ENCODE data around the gene SAMM50. TPM values are rescaled to one million over a fixed set of nuclear protein-coding genes. Genes with fewer than 3 reads are reported as not detected.

SAMM50 gene
- total and polyA plus RNA-seq, 12 donors = 15.3 to 90.6 (median 72.6) TPM

DNA sequence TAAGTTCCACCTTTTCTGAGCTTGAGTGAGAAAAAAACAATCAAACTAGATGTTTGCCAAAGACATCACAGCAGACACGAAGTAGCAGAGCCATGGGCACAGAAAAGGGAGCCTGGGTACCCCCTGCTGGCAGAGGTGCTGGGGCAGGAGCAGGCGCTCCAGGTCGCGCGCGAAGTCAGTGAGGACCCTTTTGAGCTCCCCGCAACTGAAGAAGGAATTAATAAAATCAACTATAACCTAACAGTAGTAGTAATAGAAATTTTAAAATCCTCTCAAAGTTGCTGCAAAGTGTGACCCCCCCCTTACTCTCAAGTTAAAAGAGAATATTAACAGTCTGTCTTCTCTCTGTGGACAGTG is 48.8 kb downstream of the SAMM50 start:
- 87 to 90% methylated on average over 7 of the region's 7 CpGs for WGBS, 2 donors
- peak in 2 of 9 donors; percentile 3 to 6 for TF ChIP-seq CTCF (IDR thresholded peaks at IDR 0.05)
- Histone ChIP-seq H3K4me3 (no peak overlapping the region), H3K9me3 (peaks cover 0 to 5% (median 0%) of the 10 kb centered on the region in 11 donors), H3K27me3 (no peaks in the 10 kb centered on the region), H3K27ac (no peak overlapping the region), H3K36me3 (peaks cover 0 to 17% (median 0%) of the 10 kb centered on the region in 9 donors), H3K4me1 (peaks cover 0 to 25% (median 12%) of the 10 kb centered on the region in 9 donors)
- no peak for ATAC-seq
- DNase-seq = no peak
- intact Hi-C loops (cut with DNase I) = no loop called here

- Histone ChIP-seq H3K9me3 (peaks cover 0 to 5% (median 0%) of the 10 kb centered on the region in 11 donors), H3K27ac (no peak overlapping the region), H3K27me3 (no peaks in the 10 kb centered on the region), H3K36me3 (peaks cover 0 to 4% (median 0%) of the 10 kb centered on the region in 9 donors), H3K4me3 (no peak overlapping the region), H3K4me1 (peaks cover 0 to 20% (median 9%) of the 10 kb centered on the region in 9 donors)
- WGBS, 2 donors = 94 to 96% methylated on average over 4 of the region's 4 CpGs
- no peak for DNase-seq
- intact Hi-C loops (cut with DNase I) = no loop called here
- ATAC-seq = no peak
- TF ChIP-seq CTCF (IDR thresholded peaks at IDR 0.05) = no peak
These were observed 50.3 kb downstream of the SAMM50 start for GRCh38 chr22:44005524-44005923.

DNA sequence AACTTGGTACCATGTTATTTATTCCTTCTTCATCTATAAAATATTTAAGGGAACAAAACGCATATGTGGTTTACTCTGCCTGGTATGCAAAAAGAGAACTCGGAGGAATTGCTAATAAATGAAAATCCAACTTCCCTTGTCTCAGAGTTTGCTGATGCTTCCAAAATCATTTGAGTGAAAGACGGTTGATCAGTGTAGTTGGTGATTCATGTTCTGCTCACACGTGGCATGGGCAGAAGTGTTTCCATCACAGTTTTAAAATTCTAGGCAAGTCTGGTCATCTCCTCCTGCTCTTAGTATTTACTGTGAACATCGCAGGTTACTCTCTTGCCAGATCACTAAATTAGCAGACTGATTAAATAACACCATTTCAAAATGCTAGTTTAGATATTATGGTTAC is 56.9 kb downstream of the SAMM50 start:
- WGBS, 2 donors = 77 to 84% methylated on average over 5 of the region's 5 CpGs
- no peak for TF ChIP-seq CTCF (IDR thresholded peaks at IDR 0.05)
- Histone ChIP-seq H3K27ac (peak overlapping the region in 2 of 10 donors; percentile 26 to 72), H3K36me3 (no peaks in the 10 kb centered on the region), H3K4me3 (no peak overlapping the region), H3K27me3 (no peaks in the 10 kb centered on the region), H3K4me1 (peaks cover 0 to 11% (median 0%) of the 10 kb centered on the region in 9 donors), H3K9me3 (no peaks in the 10 kb centered on the region)
- DNase-seq (no peak), ATAC-seq (peak in 4 of 8 donors; percentile 14 to 55 (median 52))
- intact Hi-C loops (cut with DNase I) = loop anchor here in 1 of 10 donors (10.0 kb wide), 1 partner anchor 473 kb away; no protein-coding TSS in a partner anchor

DNA sequence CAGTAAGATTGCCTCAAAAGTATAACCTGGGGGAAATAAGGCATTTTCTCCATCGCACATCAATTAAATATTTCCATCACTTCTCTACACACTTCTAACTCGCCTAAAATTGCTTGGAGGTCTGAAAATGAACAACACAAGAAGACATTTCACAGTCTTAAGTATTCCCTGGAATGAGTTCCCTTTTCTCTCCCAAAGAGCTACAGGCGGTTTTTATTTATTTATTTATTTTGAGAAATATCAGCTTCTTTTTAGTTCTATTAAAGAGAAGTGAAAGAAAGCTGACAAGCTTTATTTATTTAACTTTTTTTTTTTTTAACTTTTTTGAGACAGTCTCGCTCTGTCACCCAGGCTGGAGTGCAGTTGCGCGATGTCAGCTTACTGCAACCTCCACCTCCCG is 57.3 kb downstream of the SAMM50 start:
- no peak for TF ChIP-seq CTCF (IDR thresholded peaks at IDR 0.05)
- Histone ChIP-seq H3K9me3 (no peaks in the 10 kb centered on the region), H3K36me3 (no peaks in the 10 kb centered on the region), H3K4me3 (no peak overlapping the region), H3K4me1 (peaks cover 0 to 11% (median 0%) of the 10 kb centered on the region in 9 donors), H3K27ac (peak overlapping the region in 2 of 10 donors; percentile 26 to 72), H3K27me3 (no peaks in the 10 kb centered on the region)
- intact Hi-C loops (cut with DNase I) = loop anchor here in 1 of 10 donors (10.0 kb wide), 1 partner anchor 472 kb away; no protein-coding TSS in a partner anchor
- peak in 1 of 8 donors; percentile 28 for ATAC-seq
- DNase-seq = no peak
- 93 to 97% methylated on average over 7 of the region's 7 CpGs for WGBS, 2 donors
